BLaER1 treated with 17β-estradiol and CSF1 and Interleukin-3, amounts not matched to agents 10 nM and 100 nM (cell line): ENCODE measurements around the gene GAREM1.

ENCODE experiments used
- H3K27ac ChIP-seq, 11 experiments: shearing (Covaris generic); formaldehyde crosslinking; 2 replicates each; pipeline ENCODE4 v1.8.1; 2022
- H3K27me3 ChIP-seq, 11 experiments: shearing (Covaris generic); formaldehyde crosslinking; 2 replicates each; pipeline ENCODE4 v1.8.1; 2022
- H3K36me3 ChIP-seq, 11 experiments: shearing (Covaris generic); formaldehyde crosslinking; 2 replicates each; pipeline ENCODE4 v1.8.1; 2022
- H3K4me1 ChIP-seq, 10 experiments: shearing (Covaris generic); formaldehyde crosslinking; 2 replicates each; pipeline ENCODE4 v1.8.1; 2022
- H3K4me2 ChIP-seq, 11 experiments: shearing (Covaris generic); formaldehyde crosslinking; 2 replicates each; pipeline ENCODE4 v1.8.1; 2022
- H3K4me3 ChIP-seq, 10 experiments: shearing (Covaris generic); formaldehyde crosslinking; 2 replicates each; pipeline ENCODE4 v1.8.1; 2022
- H3K9ac ChIP-seq, 11 experiments: shearing (Covaris generic); formaldehyde crosslinking; 2 replicates each; pipeline ENCODE4 v1.8.1; 2022
- H3K9me3 ChIP-seq, 11 experiments: shearing (Covaris generic); formaldehyde crosslinking; replicated peaks in 1 of 11; 2 replicates each; pipeline ENCODE4 v1.8.1; 2022
- H4K20me1 ChIP-seq, 11 experiments: shearing (Covaris generic); formaldehyde crosslinking; 2 replicates each; pipeline ENCODE4 v1.8.1; 2022
- Cebpa-rat ChIP-seq, 11 experiments: shearing (Covaris generic); IDR thresholded peaks; 2 replicates each; pipeline ENCODE4 v1.8.1; 2022

Gene GAREM1

DNA sequence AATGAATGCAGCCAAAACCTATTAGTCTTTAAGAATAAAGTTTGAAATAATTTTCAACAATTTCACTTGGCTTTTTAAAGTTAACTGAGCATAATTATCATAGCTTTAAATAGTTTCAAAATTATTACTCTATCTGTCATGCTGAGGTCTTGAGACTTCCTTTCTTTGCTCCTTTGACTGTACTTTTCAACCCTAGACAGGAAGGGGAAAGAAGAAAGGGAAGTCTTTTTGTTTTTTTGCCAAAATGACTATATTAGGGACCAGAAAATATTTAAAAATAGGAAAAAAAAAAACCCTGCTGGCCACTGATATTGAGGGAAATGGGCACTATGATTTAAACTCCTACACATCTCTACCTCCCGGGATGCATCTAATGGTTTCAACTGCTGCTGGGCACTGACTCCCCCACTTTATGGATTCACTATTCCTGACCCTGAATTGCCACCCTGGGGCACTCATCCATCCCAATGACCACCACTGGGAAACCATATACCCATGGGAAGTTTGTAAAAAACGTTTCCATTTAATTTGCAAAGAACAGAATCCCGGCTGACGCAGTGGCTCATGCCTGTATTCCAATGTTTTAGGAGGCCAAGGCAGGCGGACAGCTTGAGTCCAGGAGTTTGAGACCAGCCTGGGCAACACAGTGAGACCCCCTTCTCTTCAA, 50.5 kb downstream of the GAREM1 start:
- Histone ChIP-seq H3K27ac (peak overlapping the region in 4 of 11 experiments; percentile 0 to 43 (median 20); a peak in 4 of 22 replicates), H3K4me1 (peaks cover 21 to 25% (median 23%) of the 10 kb centered on the region in 10 experiments), H3K36me3 (no peaks in the 10 kb centered on the region), H3K9me3 (peaks cover 0 to 5% (median 3%) of the 10 kb centered on the region in 11 experiments; a peak in 6 of 22 replicates), H3K4me3 (no peak overlapping the region; a peak in 1 of 20 replicates), H4K20me1 (no peaks in the 10 kb centered on the region), H3K4me2 (peak overlapping the region; percentile 60 to 83 (median 72)), H3K27me3 (no peaks in the 10 kb centered on the region), H3K9ac (no peak overlapping the region)
- no peak for TF ChIP-seq Cebpa-rat (IDR thresholded peaks at IDR 0.05)

DNA sequence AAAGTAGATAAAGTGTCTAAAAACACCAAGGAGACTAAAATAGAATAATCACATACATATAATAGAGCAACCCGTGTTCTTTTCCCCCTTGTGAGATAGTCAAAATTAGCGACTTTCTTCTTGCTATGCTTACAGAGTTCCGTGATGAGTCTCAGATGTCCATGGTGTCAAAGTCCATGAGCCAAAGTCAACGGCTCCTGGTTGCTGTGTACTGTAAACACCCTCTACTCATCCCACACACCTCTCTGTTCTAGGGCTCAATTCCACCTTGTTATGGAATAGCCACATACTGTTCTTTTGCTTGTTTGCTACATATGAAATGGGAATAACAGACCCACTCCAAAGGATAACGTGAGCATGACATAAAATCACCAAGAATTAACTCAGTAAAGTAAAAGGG, 52.5 kb downstream of the GAREM1 start:
- TF ChIP-seq Cebpa-rat (IDR thresholded peaks at IDR 0.05): no peak
- Histone ChIP-seq H3K4me2 (no peak overlapping the region), H3K27ac (no peak overlapping the region), H3K27me3 (no peaks in the 10 kb centered on the region), H3K9me3 (peaks cover 0 to 5% (median 3%) of the 10 kb centered on the region in 11 experiments; a peak in 6 of 22 replicates), H3K4me3 (no peak overlapping the region), H3K9ac (no peak overlapping the region), H3K4me1 (peaks cover 21 to 25% (median 23%) of the 10 kb centered on the region in 10 experiments), H4K20me1 (no peaks in the 10 kb centered on the region), H3K36me3 (no peaks in the 10 kb centered on the region)

DNA sequence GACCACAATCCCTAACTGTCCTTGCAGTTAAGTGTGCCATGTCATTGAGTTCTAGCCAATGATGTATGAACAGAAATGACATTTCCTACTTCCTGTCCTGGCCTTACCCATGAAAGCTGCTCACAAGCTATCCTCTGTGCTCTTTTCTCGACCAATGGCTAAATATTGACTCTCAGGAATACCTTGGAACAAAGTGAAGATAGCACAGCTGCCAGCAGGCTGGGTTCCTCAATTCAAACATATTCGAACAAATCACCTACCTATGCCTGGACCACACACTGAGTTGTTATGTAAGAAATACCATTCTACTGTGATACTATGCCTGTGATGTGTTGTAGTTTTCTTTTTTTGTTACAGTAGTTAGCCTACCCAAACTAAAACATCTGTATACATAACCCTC, 65.1 kb downstream of the GAREM1 start:
- H3K9me3 ChIP-seq: no peaks in the 10 kb centered on the region
- H3K27ac ChIP-seq: no peak overlapping the region
- peak overlapping the region in 2 of 11 experiments; percentile 23 to 42; a peak in 4 of 22 replicates for H3K4me2 ChIP-seq
- no peak for TF ChIP-seq Cebpa-rat (IDR thresholded peaks at IDR 0.05)
- H3K36me3 ChIP-seq: no peaks in the 10 kb centered on the region
- H3K9ac ChIP-seq: no peak overlapping the region
- H4K20me1 ChIP-seq: no peaks in the 10 kb centered on the region
- peaks cover 0 to 8% (median 4%) of the 10 kb centered on the region in 10 experiments; a peak in 5 of 20 replicates for H3K4me1 ChIP-seq
- no peak overlapping the region for H3K4me3 ChIP-seq
- no peaks in the 10 kb centered on the region for H3K27me3 ChIP-seq

DNA sequence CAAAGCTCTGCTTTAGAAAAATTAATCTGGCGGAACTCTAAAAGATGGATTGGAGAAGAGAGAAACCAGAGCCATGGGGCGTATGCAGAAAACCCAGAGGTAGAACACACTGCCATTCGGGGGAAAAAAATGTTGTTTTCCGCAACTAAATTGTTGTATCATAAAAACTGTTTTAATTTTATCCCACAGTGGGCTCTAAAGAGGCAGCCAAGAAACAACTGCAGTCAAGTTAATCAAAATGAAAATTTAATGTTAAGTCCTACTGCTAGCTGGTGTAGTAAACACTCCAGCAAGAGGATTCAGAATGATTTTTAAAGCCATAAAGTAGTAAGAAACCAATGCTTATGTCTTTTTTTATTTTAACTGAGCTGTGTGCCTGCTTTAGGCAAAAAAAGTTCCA, 69.1 kb downstream of the GAREM1 start:
- Histone ChIP-seq H3K9ac (no peak overlapping the region), H3K9me3 (no peaks in the 10 kb centered on the region; a peak in 2 of 22 replicates), H3K27ac (no peak overlapping the region), H4K20me1 (no peaks in the 10 kb centered on the region), H3K4me1 (peaks cover 0 to 8% (median 4%) of the 10 kb centered on the region in 10 experiments; a peak in 5 of 20 replicates), H3K27me3 (no peaks in the 10 kb centered on the region), H3K4me3 (no peak overlapping the region), H3K36me3 (no peaks in the 10 kb centered on the region), H3K4me2 (no peak overlapping the region)
- no peak for TF ChIP-seq Cebpa-rat (IDR thresholded peaks at IDR 0.05)

DNA sequence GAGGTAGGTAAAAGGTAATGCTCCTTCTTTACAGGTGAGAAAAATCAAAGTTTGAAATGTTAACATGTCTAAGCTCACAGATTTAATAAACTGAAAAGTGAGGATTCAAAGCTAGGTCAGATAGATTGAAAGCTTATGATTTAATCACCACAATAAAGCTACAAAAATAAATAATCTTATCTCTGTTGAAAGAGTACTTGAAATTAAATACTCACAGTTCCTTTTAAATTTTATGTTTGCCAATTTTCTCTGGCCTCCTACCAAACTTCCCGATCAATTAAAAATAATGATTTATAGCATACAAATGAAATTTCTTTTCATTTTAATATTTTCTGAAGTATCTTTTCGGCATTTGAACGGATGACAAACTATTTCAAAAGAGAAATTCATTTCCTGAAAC, 77.3 kb downstream of the GAREM1 start:
- Histone ChIP-seq H3K36me3 (no peaks in the 10 kb centered on the region), H3K27me3 (no peaks in the 10 kb centered on the region), H4K20me1 (no peaks in the 10 kb centered on the region), H3K27ac (no peak overlapping the region), H3K4me2 (no peak overlapping the region), H3K4me1 (no peaks in the 10 kb centered on the region), H3K9ac (no peak overlapping the region), H3K4me3 (no peak overlapping the region), H3K9me3 (peaks cover 9 to 23% (median 14%) of the 10 kb centered on the region in 11 experiments)
- no peak for TF ChIP-seq Cebpa-rat (IDR thresholded peaks at IDR 0.05)

DNA sequence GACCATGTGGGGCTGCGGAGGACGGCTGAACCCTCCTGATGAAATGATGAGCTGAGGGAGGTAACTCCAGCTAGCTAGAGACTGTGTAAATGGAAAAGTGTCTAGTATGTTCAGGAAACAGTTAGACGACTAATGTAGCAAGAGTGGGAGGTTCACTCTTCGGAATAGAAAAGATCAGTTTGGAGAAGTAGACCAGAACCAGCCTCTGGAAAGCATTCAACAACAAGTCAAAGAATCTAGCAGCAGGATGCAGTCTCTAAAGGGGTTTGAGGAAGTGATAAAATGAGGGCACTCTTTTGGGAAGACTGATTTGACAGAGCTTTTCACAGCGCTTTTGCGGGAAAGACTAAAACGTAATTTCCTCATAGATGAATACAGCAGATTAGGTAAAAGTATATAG, 79.6 kb downstream of the GAREM1 start:
- no peaks in the 10 kb centered on the region for H3K27me3 ChIP-seq
- H3K4me3 ChIP-seq: no peak overlapping the region
- H4K20me1 ChIP-seq: no peaks in the 10 kb centered on the region
- no peaks in the 10 kb centered on the region for H3K4me1 ChIP-seq
- H3K27ac ChIP-seq: no peak overlapping the region
- H3K9ac ChIP-seq: no peak overlapping the region
- TF ChIP-seq Cebpa-rat (IDR thresholded peaks at IDR 0.05): no peak
- H3K9me3 ChIP-seq: peaks cover 9 to 22% (median 14%) of the 10 kb centered on the region in 11 experiments; a peak in 21 of 22 replicates
- H3K36me3 ChIP-seq: no peaks in the 10 kb centered on the region
- no peak overlapping the region for H3K4me2 ChIP-seq

DNA sequence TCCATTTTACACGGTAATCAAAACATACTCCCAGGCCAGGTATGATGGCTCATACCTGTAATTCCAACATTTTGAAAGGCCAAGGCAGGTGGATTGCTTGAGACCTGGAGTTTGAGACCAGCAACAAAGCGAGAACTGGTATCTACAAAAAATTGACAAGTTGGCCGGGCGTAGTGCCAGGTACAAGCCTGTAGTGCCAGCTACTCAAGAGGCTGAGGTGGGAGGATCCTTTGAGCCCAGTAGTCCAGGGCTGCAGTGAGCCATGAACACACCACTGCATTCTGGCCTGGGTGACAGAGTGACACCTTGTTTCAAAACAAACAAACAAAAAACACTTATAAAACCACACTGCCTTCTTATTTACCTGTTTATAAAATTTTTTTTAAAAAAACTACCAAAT, 80.8 kb downstream of the GAREM1 start:
- H3K9ac ChIP-seq: no peak overlapping the region
- no peaks in the 10 kb centered on the region for H3K27me3 ChIP-seq
- peaks cover 5 to 9% (median 6%) of the 10 kb centered on the region in 11 experiments; a peak in 19 of 22 replicates for H3K9me3 ChIP-seq
- no peak overlapping the region for H3K27ac ChIP-seq
- no peak for TF ChIP-seq Cebpa-rat (IDR thresholded peaks at IDR 0.05)
- no peak overlapping the region for H3K4me2 ChIP-seq
- H3K4me3 ChIP-seq: no peak overlapping the region
- no peaks in the 10 kb centered on the region for H4K20me1 ChIP-seq
- no peaks in the 10 kb centered on the region for H3K4me1 ChIP-seq
- H3K36me3 ChIP-seq: no peaks in the 10 kb centered on the region

DNA sequence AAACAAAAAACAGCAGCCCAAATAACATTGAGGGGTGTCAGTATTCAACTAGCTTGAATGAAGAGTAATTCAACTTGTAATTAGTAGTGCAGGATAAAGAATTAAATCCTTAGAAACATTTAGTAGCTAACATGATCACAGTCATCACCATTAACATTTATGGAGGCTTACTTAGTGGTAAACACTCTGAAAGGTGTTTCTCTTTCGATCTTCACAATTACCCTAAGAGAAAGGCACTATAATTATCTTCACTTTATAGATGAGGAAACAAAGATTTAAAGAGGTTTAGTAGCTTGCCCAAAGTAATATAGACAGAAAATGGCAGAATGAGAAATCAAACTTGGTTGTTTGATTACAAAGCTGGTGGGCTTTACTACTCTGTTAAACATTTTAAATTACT, 81.5 kb downstream of the GAREM1 start:
- Histone ChIP-seq H3K9ac (no peak overlapping the region), H3K27me3 (no peaks in the 10 kb centered on the region), H4K20me1 (no peaks in the 10 kb centered on the region), H3K36me3 (no peaks in the 10 kb centered on the region), H3K4me2 (no peak overlapping the region), H3K9me3 (peaks cover 0 to 3% (median 0%) of the 10 kb centered on the region in 11 experiments; a peak in 5 of 22 replicates), H3K27ac (no peak overlapping the region), H3K4me1 (no peaks in the 10 kb centered on the region), H3K4me3 (no peak overlapping the region)
- no peak for TF ChIP-seq Cebpa-rat (IDR thresholded peaks at IDR 0.05)

DNA sequence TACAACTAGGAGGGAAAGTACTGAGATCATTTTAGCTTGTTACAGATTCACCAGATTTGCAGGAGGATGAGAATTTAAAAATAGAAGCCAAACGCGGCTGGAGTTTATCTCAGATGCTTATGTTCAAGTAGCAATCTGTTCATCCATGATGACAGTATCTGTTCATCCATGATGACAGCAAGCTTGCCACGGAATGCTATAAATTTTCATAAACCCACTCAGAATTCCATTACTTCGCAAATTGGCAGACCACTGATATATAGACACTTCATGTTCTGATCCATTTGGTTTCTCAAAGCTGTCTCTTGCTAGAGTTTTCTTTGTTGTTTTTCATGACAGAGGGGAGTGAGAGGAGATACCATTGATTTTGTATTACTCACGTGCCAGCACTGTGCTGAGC, 84.2 kb downstream of the GAREM1 start:
- TF ChIP-seq Cebpa-rat (IDR thresholded peaks at IDR 0.05): no peak
- H3K4me2 ChIP-seq: no peak overlapping the region
- H3K9me3 ChIP-seq: no peaks in the 10 kb centered on the region
- no peaks in the 10 kb centered on the region; a peak in 1 of 22 replicates for H4K20me1 ChIP-seq
- H3K9ac ChIP-seq: no peak overlapping the region
- H3K4me3 ChIP-seq: no peak overlapping the region
- no peaks in the 10 kb centered on the region for H3K27me3 ChIP-seq
- no peaks in the 10 kb centered on the region for H3K36me3 ChIP-seq
- no peaks in the 10 kb centered on the region for H3K4me1 ChIP-seq
- no peak overlapping the region for H3K27ac ChIP-seq
